Measurements from ENCODE around the gene PAK6. TPM values are rescaled to one million over a fixed set of nuclear protein-coding genes. Genes with fewer than 3 reads are reported as not detected.

PAK6 gene
- total RNA-seq, 1 experiment from 2014 or later: 30.4 TPM

- TF ChIP-seq, protein P1, sequence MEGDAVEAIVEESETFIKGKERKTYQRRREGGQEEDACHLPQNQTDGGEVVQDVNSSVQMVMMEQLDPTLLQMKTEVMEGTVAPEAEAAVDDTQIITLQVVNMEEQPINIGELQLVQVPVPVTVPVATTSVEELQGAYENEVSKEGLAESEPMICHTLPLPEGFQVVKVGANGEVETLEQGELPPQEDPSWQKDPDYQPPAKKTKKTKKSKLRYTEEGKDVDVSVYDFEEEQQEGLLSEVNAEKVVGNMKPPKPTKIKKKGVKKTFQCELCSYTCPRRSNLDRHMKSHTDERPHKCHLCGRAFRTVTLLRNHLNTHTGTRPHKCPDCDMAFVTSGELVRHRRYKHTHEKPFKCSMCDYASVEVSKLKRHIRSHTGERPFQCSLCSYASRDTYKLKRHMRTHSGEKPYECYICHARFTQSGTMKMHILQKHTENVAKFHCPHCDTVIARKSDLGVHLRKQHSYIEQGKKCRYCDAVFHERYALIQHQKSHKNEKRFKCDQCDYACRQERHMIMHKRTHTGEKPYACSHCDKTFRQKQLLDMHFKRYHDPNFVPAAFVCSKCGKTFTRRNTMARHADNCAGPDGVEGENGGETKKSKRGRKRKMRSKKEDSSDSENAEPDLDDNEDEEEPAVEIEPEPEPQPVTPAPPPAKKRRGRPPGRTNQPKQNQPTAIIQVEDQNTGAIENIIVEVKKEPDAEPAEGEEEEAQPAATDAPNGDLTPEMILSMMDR (conservative IDR thresholded peaks at IDR 0.05; ENCODE audit: low read depth, low read length): peak; percentile 83
- no peak for TF ChIP-seq EZH2 (IDR thresholded peaks at IDR 0.05; ENCODE audit: low read length, unreplicated experiment)
- no TSS peak for BruUV-seq (replicated peaks)
- no peaks in the 10 kb centered on the region for H3K79me2 ChIP-seq (ENCODE audit: low read length)
- H3K4me1 ChIP-seq (ENCODE audit: insufficient read depth, low read length): peaks cover 7% of the 10 kb centered on the region; the same call in 1 of the 2 replicates
- H3K9me3 ChIP-seq (ENCODE audit: low read length): no peaks in the 10 kb centered on the region
- peak; percentile 69 for ATAC-seq
- no peaks in the 10 kb centered on the region for H3K36me3 ChIP-seq (ENCODE audit: low read depth, low read length)
- no peaks in the 10 kb centered on the region for H3K27me3 ChIP-seq (ENCODE audit: low read length)
- no peaks in the 10 kb centered on the region for H3K9me2 ChIP-seq (replicated peaks; ENCODE audit: low read length)
- POLR2A ChIA-PET (ENCODE audit: unreplicated experiment): interaction anchor here (0.6 kb wide), 1 partner anchor 31 kb away, joined by 4 read pairs; no protein-coding TSS in a partner anchor
- no peaks in the 10 kb centered on the region for H3F3A ChIP-seq (ENCODE audit: low read length, unreplicated experiment)
- no peak overlapping the region for H3K27ac ChIP-seq (ENCODE audit: low read length)
- DNase-seq: peak; percentile 68
- no peak overlapping the region for H3K9ac ChIP-seq (ENCODE audit: low read length)
- no peak overlapping the region for H3K4me3 ChIP-seq (ENCODE audit: low read length)
- CTCF ChIA-PET: interaction anchor here (0.5 to 2.0 kb wide), 5 partner anchors 19 to 134 kb away, joined by 3 to 27 read pairs (median 3); no protein-coding TSS in a partner anchor
- intact Hi-C loops (cut with micrococcal nuclease): loop anchor here (1.0 kb wide), 1 partner anchor 31 kb away; no protein-coding TSS in a partner anchor
- H2AFZ ChIP-seq (ENCODE audit: low read length): no peak overlapping the region
- H4K20me1 ChIP-seq (ENCODE audit: low read length): no peaks in the 10 kb centered on the region
- no peak overlapping the region for H3K4me2 ChIP-seq (ENCODE audit: low read length)
These were observed 71.4 kb downstream of the PAK6 start for GRCh38 chr15:40310001-40310959.

- H3K9me3 ChIP-seq (ENCODE audit: low read length): no peaks in the 10 kb centered on the region
- H3K27me3 ChIP-seq (ENCODE audit: low read length): no peaks in the 10 kb centered on the region
- intact Hi-C loops (cut with micrococcal nuclease): loop anchor here (1.0 kb wide), 1 partner anchor 32 kb away; no protein-coding TSS in a partner anchor
- H3K4me2 ChIP-seq (ENCODE audit: low read length): no peak overlapping the region
- TF ChIP-seq EZH2 (IDR thresholded peaks at IDR 0.05; ENCODE audit: low read length, unreplicated experiment) (no peak), EZH2phosphoT487 (IDR thresholded peaks at IDR 0.05; ENCODE audit: borderline replicate concordance, low read length) (no peak)
- TF ChIP-seq, protein P1 (conservative IDR thresholded peaks at IDR 0.05; ENCODE audit: low read depth, low read length): no peak
- DNase-seq (no peak), ATAC-seq (no peak)
- POLR2A ChIA-PET (ENCODE audit: unreplicated experiment): no interaction called here
- no peaks in the 10 kb centered on the region for H4K20me1 ChIP-seq (ENCODE audit: low read length)
- H3K4me3 ChIP-seq (ENCODE audit: low read length): no peak overlapping the region
- no peaks in the 10 kb centered on the region for H3K36me3 ChIP-seq (ENCODE audit: low read depth, low read length)
- BruUV-seq (replicated peaks): no TSS peak
- H3K9me2 ChIP-seq (replicated peaks; ENCODE audit: low read length): no peaks in the 10 kb centered on the region
- H3K9ac ChIP-seq (ENCODE audit: low read length): no peak overlapping the region
- CTCF ChIA-PET: interaction anchor here (0.5 kb wide), 1 partner anchor 37 kb away, joined by 3 read pairs; no protein-coding TSS in a partner anchor
- no peak overlapping the region for H2AFZ ChIP-seq (ENCODE audit: low read length)
- no peak overlapping the region for H3K27ac ChIP-seq (ENCODE audit: low read length)
- H3K4me1 ChIP-seq (ENCODE audit: insufficient read depth, low read length): peaks cover 7% of the 10 kb centered on the region; the same call in 1 of the 2 replicates
- no peaks in the 10 kb centered on the region for H3K79me2 ChIP-seq (ENCODE audit: low read length)
- no peaks in the 10 kb centered on the region for H3F3A ChIP-seq (ENCODE audit: low read length, unreplicated experiment)
These were observed 72.1 kb downstream of the PAK6 start for GRCh38 chr15:40310993-40311392.
